GM12878 (cell line): Measurements from ENCODE around the gene TRAFD1. TPM values are rescaled to one million over a fixed set of nuclear protein-coding genes. Genes with fewer than 3 reads are reported as not detected.

Source experiments
- ATAC-seq: fragments of 200-7000 bp; cut with Tn5 transposase; 3 replicates; pipeline ENCODE4 v1.9.1; 2020; ENCODE audit warnings: mild to moderate bottlenecking, moderate library complexity
- BruUV-seq: library from RNA; stranded (reverse); fragments of 400-500 nt; replicated peaks from 2 replicates; lab custom pipeline; 2021; lab: Mats Ljungman, UMichigan
- CTCF ChIA-PET: fragments of 300-600 bp; sonication (Branson Sonifier 250); formaldehyde crosslinking; extraction: SDS; loops from one replicate; lab custom pipeline; 2021; ENCODE audit warnings: inconsistent platforms; lab: Yijun Ruan, JAX
- POLR2A ChIA-PET: fragments of 350-600 bp; formaldehyde crosslinking; extraction: SDS; loops from one replicate; lab custom pipeline; 2021; ENCODE audit warnings: inconsistent platforms; lab: Charles Lee
- RAD21 ChIA-PET: fragments of 300-600 bp; sonication (Branson Sonifier 250); formaldehyde crosslinking; loops from one replicate; lab custom pipeline; 2023; ENCODE audit warnings: antibody characterized with exemption; ENCODE audit not compliant: unreplicated experiment; lab: Charles Lee
- SMC1A ChIA-PET: fragments of 300-600 bp; sonication (Branson Sonifier 250); formaldehyde crosslinking; loops from one replicate; lab custom pipeline; 2023; ENCODE audit not compliant: unreplicated experiment, uncharacterized antibody; lab: Charles Lee
- DNase-seq: peaks from one replicate; pipeline ENCODE4 v3.0.0-alpha.2; 2011; ENCODE audit warnings: low read depth, low spot score
- FAIRE-seq: peaks from 3 replicates; lab custom pipeline; 2011; peaks lifted over from hg19 to GRCh38; lab: Jason Lieb, UNC
- H2AFZ ChIP-seq: 2 replicates; pipeline ENCODE4 v1.6.0; 2011; ENCODE audit warnings: low read depth, low read length, control low read depth; ENCODE audit not compliant: control insufficient read depth
- H3K27ac ChIP-seq: 2 replicates; pipeline ENCODE4 v1.5.1; 2011; ENCODE audit warnings: control low read depth; ENCODE audit not compliant: control insufficient read depth, insufficient read depth
- H3K27me3 ChIP-seq, 2 experiments: replicated peaks in 1 of 2; 2 replicates each; pipeline versions ENCODE4 v1.6.0 to v1.6.1; 2011; ENCODE audit warnings: low read length in 1 of 2; ENCODE audit not compliant: control insufficient read depth in 2 of 2, insufficient read depth in 2 of 2
- H3K36me3 ChIP-seq, 2 experiments: 2 replicates each; pipeline ENCODE4 v1.5.1; 2011; ENCODE audit warnings: low read length in 1 of 2; ENCODE audit not compliant: control insufficient read depth in 2 of 2, insufficient read depth in 2 of 2
- H3K4me1 ChIP-seq: 2 replicates; pipeline ENCODE4 v1.6.1; 2011; ENCODE audit warnings: mild to moderate bottlenecking, low read length, moderate library complexity, mixed read lengths; ENCODE audit not compliant: control insufficient read depth, insufficient read depth
- H3K4me2 ChIP-seq: 2 replicates; pipeline ENCODE4 v1.6.0; 2011; ENCODE audit warnings: control low read depth; ENCODE audit not compliant: control insufficient read depth, insufficient read depth
- H3K4me3 ChIP-seq: fragments of 200-600 bp; sonication (generic); 2 replicates; pipeline ENCODE4 v1.5.1; 2016
- H3K79me2 ChIP-seq: 2 replicates; pipeline ENCODE4 v1.6.0; 2011; ENCODE audit warnings: low read length; ENCODE audit not compliant: control insufficient read depth, insufficient read depth
- H3K9ac ChIP-seq: 2 replicates; pipeline ENCODE4 v1.8.0; 2011; ENCODE audit warnings: low read length, control low read depth, mixed read lengths; ENCODE audit not compliant: control insufficient read depth, insufficient read depth
- H3K9me3 ChIP-seq: replicated peaks from 3 replicates; pipeline ENCODE4 v1.5.1; 2011; ENCODE audit warnings: mild to moderate bottlenecking, low read length; ENCODE audit not compliant: control insufficient read depth, insufficient read depth
- H4K20me1 ChIP-seq: 2 replicates; pipeline ENCODE4 v1.6.0; 2011; ENCODE audit not compliant: control insufficient read depth, insufficient read depth
- EED ChIP-seq: sonication (generic); IDR thresholded peaks from 2 replicates; pipeline ENCODE4 v1.6.1; 2016; ENCODE audit warnings: antibody characterized with exemption, low read depth
- IRF4 ChIP-seq: IDR thresholded peaks from 2 replicates; pipeline ENCODE4 v1.6.1; 2011; ENCODE audit warnings: low read depth, low read length
- IRF5 ChIP-seq: fragments of 450-650 bp; IDR thresholded peaks from 2 replicates; pipeline ENCODE4 v1.6.1; 2017; ENCODE audit warnings: borderline replicate concordance
- NR2F1 ChIP-seq: fragments of 450-650 bp; conservative IDR thresholded peaks from 2 replicates; pipeline ENCODE4 v1.6.1; 2017; ENCODE audit warnings: mild to moderate bottlenecking
- PBX3 ChIP-seq: IDR thresholded peaks from 2 replicates; pipeline ENCODE4 v1.6.1; 2011; ENCODE audit warnings: mild to moderate bottlenecking, low read depth, low read length, moderate library complexity; ENCODE audit not compliant: insufficient replicate concordance
- TARDBP ChIP-seq: IDR thresholded peaks from 2 replicates; pipeline ENCODE4 v1.6.1; 2016; ENCODE audit warnings: borderline replicate concordance
- ZBTB11 ChIP-seq: fragments of 450-650 bp; formaldehyde crosslinking; IDR thresholded peaks from 2 replicates; pipeline ENCODE4 v1.5.0; 2022; ENCODE audit warnings: mild to moderate bottlenecking, missing genetic modification characterization
- WGBS: methylation state at CpG from one replicate; pipeline ENCODE4 v1.1.6; 2016; ENCODE audit warnings: low lambda C conversion rate; ENCODE audit not compliant: insufficient replicate concordance, insufficient coverage; ENCODE audit errors: missing lambda C conversion rate; 5-methylcytosine and 5-hydroxymethylcytosine counted together
- in situ Hi-C: fragments of 300-500 bp; cut with MboI; formaldehyde crosslinking; loops from 9 replicates; pipeline ENCODE4 v1.14.3; 2018; ENCODE audit warnings: mixed read lengths
- intact Hi-C: fragments of 100-400 bp; cut with micrococcal nuclease; formaldehyde crosslinking; loops from one replicate; pipeline ENCODE4 v1.14.2; 2022; ENCODE audit not compliant: unreplicated experiment
- polyA plus RNA-seq, 11 experiments: library from polyadenylated mRNA; depleted of rRNA in 4 of 11; unstranded in 6 of 11; stranded (reverse) in 5 of 11; fragments of >200 nt; fragmentation: Nextera tagmentation in 4 of 11; fragmentation: Illumina TruSeq in 1 of 11; extraction: Ambion mirVana in 4 of 11; extraction: Trizol in 1 of 11; gene quantifications; 1 replicate in 1 of 11; 2 replicates in 10 of 11; pipeline versions ENCODE4 v1.2.1 to v1.2.3, GENCODE V29; 2011 to 2016; ENCODE audit warnings: inconsistent platforms in 2 of 11, missing spikeins in 2 of 11, low read depth in 1 of 11
- total RNA-seq, 4 experiments: library from RNA; depleted of rRNA in 3 of 4; stranded (reverse); fragments of >200 nt in 3 of 4; fragmentation: Illumina TruSeq in 1 of 4; extraction: Trizol in 1 of 4; gene quantifications; 2 replicates each; pipeline versions ENCODE4 v1.2.1 to v1.2.3, GENCODE V29; 2013 to 2021

TRAFD1 gene
- total and polyA plus RNA-seq, 10 of the 15 experiments (the other 5 are each of a cell fraction or from before 2014, with no cell fraction given), result 37.2 to 55.5 (median 46.2) TPM

- TF ChIP-seq IRF5 (no peak), PBX3 (no peak), EED (0 out of 2 replicates have a peak, but pooled peaks have one; percentile 9), ZBTB11 (CRISPR knock-in tag) (no peak), IRF4 (no peak), NR2F1 (no peak), TARDBP (no peak)
- Histone ChIP-seq H4K20me1 (no peaks in the 10 kb centered on the region), H3K36me3 (no peaks in the 10 kb centered on the region), H3K27me3 (no peaks in the 10 kb centered on the region), H3K4me1 (peaks cover 19% of the 10 kb centered on the region), H2AFZ (peak overlapping the region; percentile 83; the same call in 1 of the 2 replicates), H3K79me2 (peaks cover 51% of the 10 kb centered on the region), H3K9ac (peak overlapping the region; percentile 92), H3K4me2 (peak overlapping the region; percentile 99), H3K9me3 (no peaks in the 10 kb centered on the region), H3K4me3 (peak overlapping the region; percentile 98), H3K27ac (peak overlapping the region; percentile 72)
- in situ Hi-C loops (no loop called here), intact Hi-C loops (loop anchor here (5.0 kb wide), 1 partner anchor 114 kb away; the partner anchor contains the start of genes ERP29 and TMEM116)
- ChIA-PET RAD21 (interaction anchor here (1.3 to 2.8 kb wide), 7 partner anchors 9 to 112 kb away, joined by 4 to 23 read pairs (median 7); partner anchors contain the start of genes ERP29 and TMEM116), CTCF (interaction anchor here (0.8 to 2.1 kb wide), 8 partner anchors 9 to 181 kb away, joined by 3 to 7 read pairs (median 4); partner anchors contain the start of genes ERP29 and TMEM116), POLR2A (interaction anchor here (0.9 to 11.5 kb wide), 9 partner anchors 10 to 261 kb away, joined by 3 to 161 read pairs (median 6); partner anchors contain the start of gene NAA25), SMC1A (interaction anchor here (0.8 to 6.6 kb wide), 11 partner anchors 9 to 285 kb away, joined by 3 to 72 read pairs (median 3); partner anchors contain the start of gene NAA25)
- FAIRE-seq, result no peak
- no peak for DNase-seq
- ATAC-seq, result peak; percentile 7; the same call in 2 of the 3 replicates
- no TSS peak for BruUV-seq
- under 1% methylated on average over 25 of the region's 25 CpGs for WGBS
Observed at GRCh38 chr12:112126000-112126438, 659 bp downstream of the TRAFD1 start.
